ENCODE results near the gene PGAP6.

DNA sequence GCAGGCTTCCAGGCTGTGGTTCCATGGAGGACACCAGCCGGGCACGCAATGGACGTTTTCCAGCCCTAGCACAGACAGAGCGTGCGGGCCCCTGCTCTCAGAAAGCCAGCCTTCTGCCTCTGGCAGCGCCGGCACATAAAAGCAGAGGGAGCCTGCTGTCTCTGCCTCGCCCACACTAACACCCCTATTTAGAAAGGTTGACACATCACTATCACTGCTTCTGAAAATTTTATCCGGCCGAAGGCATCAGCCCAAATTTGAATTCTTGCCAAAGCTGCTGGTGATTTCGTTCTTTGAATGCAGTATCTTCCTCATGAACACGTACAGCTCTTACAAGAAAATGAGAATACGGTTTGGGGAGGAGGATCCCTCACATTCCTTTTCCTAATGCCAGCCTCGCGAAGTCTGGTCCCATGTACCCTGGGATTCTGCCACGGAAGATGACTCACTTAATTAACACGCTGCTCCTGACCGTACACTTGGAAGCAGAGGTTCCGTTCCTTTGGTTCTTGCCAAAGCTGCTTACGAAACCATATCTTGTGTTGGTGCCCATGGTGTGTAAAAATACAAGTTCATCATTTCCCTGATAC is 42.4 kb upstream of the PGAP6 start:
- TF ChIP-seq, protein P1, sequence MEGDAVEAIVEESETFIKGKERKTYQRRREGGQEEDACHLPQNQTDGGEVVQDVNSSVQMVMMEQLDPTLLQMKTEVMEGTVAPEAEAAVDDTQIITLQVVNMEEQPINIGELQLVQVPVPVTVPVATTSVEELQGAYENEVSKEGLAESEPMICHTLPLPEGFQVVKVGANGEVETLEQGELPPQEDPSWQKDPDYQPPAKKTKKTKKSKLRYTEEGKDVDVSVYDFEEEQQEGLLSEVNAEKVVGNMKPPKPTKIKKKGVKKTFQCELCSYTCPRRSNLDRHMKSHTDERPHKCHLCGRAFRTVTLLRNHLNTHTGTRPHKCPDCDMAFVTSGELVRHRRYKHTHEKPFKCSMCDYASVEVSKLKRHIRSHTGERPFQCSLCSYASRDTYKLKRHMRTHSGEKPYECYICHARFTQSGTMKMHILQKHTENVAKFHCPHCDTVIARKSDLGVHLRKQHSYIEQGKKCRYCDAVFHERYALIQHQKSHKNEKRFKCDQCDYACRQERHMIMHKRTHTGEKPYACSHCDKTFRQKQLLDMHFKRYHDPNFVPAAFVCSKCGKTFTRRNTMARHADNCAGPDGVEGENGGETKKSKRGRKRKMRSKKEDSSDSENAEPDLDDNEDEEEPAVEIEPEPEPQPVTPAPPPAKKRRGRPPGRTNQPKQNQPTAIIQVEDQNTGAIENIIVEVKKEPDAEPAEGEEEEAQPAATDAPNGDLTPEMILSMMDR (IDR thresholded peaks at IDR 0.05) = no peak
- TF ChIP-seq POLR2A (IDR thresholded peaks at IDR 0.05) = peak in 1 of 2 donors; percentile 65

Data from adrenal gland (tissue), 5 donors.